SJCRH30 (cell line): ENCODE measurements around the gene ZNF518A. TPM values are rescaled to one million over a fixed set of nuclear protein-coding genes. Genes with fewer than 3 reads are reported as not detected.
"Not testable (repeated sequence)": the region's sequence is repeated elsewhere in the genome, so short reads cannot be mapped to it uniquely, and the experiment has no call there.

ENCODE experiments used
- DNase-seq, 2 experiments: peaks; one replicate each; pipeline ENCODE4 v3.0.0-alpha.2; 2015 to 2020
- H3K27ac ChIP-seq: fragments of 250-450 bp; sonication (Bioruptor Pico); 2 replicates; pipeline ENCODE4 v1.5.1; 2020; ENCODE audit warnings: mild to moderate bottlenecking, moderate library complexity
- H3K27me3 ChIP-seq: fragments of 250-450 bp; sonication (Bioruptor Pico); 2 replicates; pipeline ENCODE4 v1.5.1; 2020; ENCODE audit warnings: mild to moderate bottlenecking, moderate library complexity
- H3K36me3 ChIP-seq: fragments of 250-450 bp; sonication (Bioruptor Pico); 2 replicates; pipeline ENCODE4 v1.5.1; 2020; ENCODE audit warnings: mild to moderate bottlenecking, moderate library complexity
- H3K4me1 ChIP-seq: fragments of 250-450 bp; sonication (Bioruptor Pico); 2 replicates; pipeline ENCODE4 v1.5.1; 2020; ENCODE audit warnings: mild to moderate bottlenecking, moderate library complexity
- H3K4me3 ChIP-seq: fragments of 250-450 bp; sonication (Bioruptor Pico); 2 replicates; pipeline ENCODE4 v1.5.1; 2020; ENCODE audit warnings: mild to moderate bottlenecking, moderate library complexity
- H3K9me3 ChIP-seq: fragments of 250-450 bp; sonication (Bioruptor Pico); replicated peaks from 2 replicates; pipeline ENCODE4 v1.5.1; 2020; ENCODE audit warnings: mild to moderate bottlenecking, moderate library complexity
- total RNA-seq: library from RNA; depleted of rRNA; stranded (reverse); fragments of >200 nt; shearing (Covaris generic); gene quantifications from 2 replicates; pipeline ENCODE4 v1.2.3, GENCODE V29; 2014; rRNA removed

The ZNF518A gene
- total RNA-seq, 1 experiment from 2014 or later, result 24.9 TPM

GRCh38 chr10:96170230-96170629 is 40.1 kb downstream of the ZNF518A start:
- H3K27ac ChIP-seq, result no peak overlapping the region
- H3K9me3 ChIP-seq, result no peaks in the 10 kb centered on the region
- H3K4me1 ChIP-seq, result no peaks in the 10 kb centered on the region
- no peaks in the 10 kb centered on the region for H3K36me3 ChIP-seq
- H3K27me3 ChIP-seq, result no peaks in the 10 kb centered on the region
- no peak for DNase-seq
- H3K4me3 ChIP-seq, result no peak overlapping the region

- H3K27ac ChIP-seq, result no peak overlapping the region
- no peaks in the 10 kb centered on the region for H3K9me3 ChIP-seq
- no peak overlapping the region for H3K4me3 ChIP-seq
- DNase-seq, result no peak
- no peaks in the 10 kb centered on the region for H3K4me1 ChIP-seq
- H3K27me3 ChIP-seq, result no peaks in the 10 kb centered on the region
- H3K36me3 ChIP-seq, result no peaks in the 10 kb centered on the region
Observed at GRCh38 chr10:96172666-96173065, 42.6 kb downstream of the ZNF518A start.

GRCh38 chr10:96176985-96177384 is 46.9 kb downstream of the ZNF518A start:
- no peaks in the 10 kb centered on the region for H3K36me3 ChIP-seq
- H3K9me3 ChIP-seq, result no peaks in the 10 kb centered on the region
- DNase-seq, result no peak
- no peaks in the 10 kb centered on the region for H3K4me1 ChIP-seq
- no peak overlapping the region for H3K27ac ChIP-seq
- H3K4me3 ChIP-seq, result no peak overlapping the region
- no peaks in the 10 kb centered on the region for H3K27me3 ChIP-seq

- no peaks in the 10 kb centered on the region for H3K36me3 ChIP-seq
- no peaks in the 10 kb centered on the region for H3K4me1 ChIP-seq
- H3K27ac ChIP-seq, result no peak overlapping the region
- no peak for DNase-seq
- H3K27me3 ChIP-seq, result no peaks in the 10 kb centered on the region
- no peaks in the 10 kb centered on the region for H3K9me3 ChIP-seq
- no peak overlapping the region for H3K4me3 ChIP-seq
Observed at GRCh38 chr10:96188421-96188820, 58.3 kb downstream of the ZNF518A start.

GRCh38 chr10:96188916-96189315 is 58.8 kb downstream of the ZNF518A start:
- Histone ChIP-seq H3K27me3 (no peaks in the 10 kb centered on the region), H3K4me1 (no peaks in the 10 kb centered on the region), H3K36me3 (no peaks in the 10 kb centered on the region), H3K27ac (no peak overlapping the region), H3K4me3 (no peak overlapping the region), H3K9me3 (no peaks in the 10 kb centered on the region)
- DNase-seq, result no peak

GRCh38 chr10:96189505-96189904 is 59.4 kb downstream of the ZNF518A start:
- H3K9me3 ChIP-seq, DNase-seq, H3K27me3 ChIP-seq, H3K36me3 ChIP-seq, H3K27ac ChIP-seq, H3K4me3 ChIP-seq, H3K4me1 ChIP-seq: not testable (repeated sequence)

GRCh38 chr10:96201525-96201924 is 71.4 kb downstream of the ZNF518A start:
- no peaks in the 10 kb centered on the region for H3K27me3 ChIP-seq
- no peak for DNase-seq
- H3K9me3 ChIP-seq, result no peaks in the 10 kb centered on the region
- H3K4me1 ChIP-seq, result no peaks in the 10 kb centered on the region
- H3K27ac ChIP-seq, result no peak overlapping the region
- H3K36me3 ChIP-seq, result no peaks in the 10 kb centered on the region
- H3K4me3 ChIP-seq, result no peak overlapping the region

- H3K4me3 ChIP-seq, result no peak overlapping the region
- no peaks in the 10 kb centered on the region for H3K36me3 ChIP-seq
- H3K27me3 ChIP-seq, result no peaks in the 10 kb centered on the region
- no peak overlapping the region for H3K27ac ChIP-seq
- H3K4me1 ChIP-seq, result no peaks in the 10 kb centered on the region
- no peaks in the 10 kb centered on the region for H3K9me3 ChIP-seq
- DNase-seq, result no peak
Observed at GRCh38 chr10:96205580-96205979, 75.5 kb downstream of the ZNF518A start.

GRCh38 chr10:96208271-96208670 is 78.2 kb downstream of the ZNF518A start:
- Histone ChIP-seq H3K36me3 (no peaks in the 10 kb centered on the region), H3K4me1 (no peaks in the 10 kb centered on the region), H3K9me3 (no peaks in the 10 kb centered on the region), H3K27ac (no peak overlapping the region), H3K27me3 (no peaks in the 10 kb centered on the region), H3K4me3 (no peak overlapping the region)
- no peak for DNase-seq

- Histone ChIP-seq H3K27ac (no peak overlapping the region), H3K9me3 (no peaks in the 10 kb centered on the region), H3K27me3 (no peaks in the 10 kb centered on the region), H3K4me1 (no peaks in the 10 kb centered on the region), H3K4me3 (no peak overlapping the region), H3K36me3 (no peaks in the 10 kb centered on the region)
- DNase-seq, result no peak
Observed at GRCh38 chr10:96208946-96209345, 78.8 kb downstream of the ZNF518A start.

- Histone ChIP-seq H3K27me3 (no peaks in the 10 kb centered on the region), H3K4me3 (no peak overlapping the region), H3K36me3 (no peaks in the 10 kb centered on the region), H3K9me3 (no peaks in the 10 kb centered on the region), H3K4me1 (no peaks in the 10 kb centered on the region), H3K27ac (no peak overlapping the region)
- DNase-seq, result no peak
Observed at GRCh38 chr10:96211764-96212163, 81.7 kb downstream of the ZNF518A start.

GRCh38 chr10:96212911-96213310 is 82.8 kb downstream of the ZNF518A start:
- Histone ChIP-seq H3K36me3 (no peaks in the 10 kb centered on the region), H3K27ac (no peak overlapping the region), H3K4me3 (no peak overlapping the region), H3K27me3 (no peaks in the 10 kb centered on the region), H3K4me1 (no peaks in the 10 kb centered on the region), H3K9me3 (no peaks in the 10 kb centered on the region)
- DNase-seq, result no peak

Other genes starting within 250 kb of the ZNF518A start
- 0.05 TPM in 1 of 2 replicates, not detected in the other for gene CC2D2B, start 222.3 kb upstream of the ZNF518A start, total RNA-seq
- gene CCNJ, start 86.7 kb upstream of the ZNF518A start, total RNA-seq, result 11.2 and 11.9 TPM in 2 replicates
- not detected in 2 replicates for gene BLNK, start 141.3 kb downstream of the ZNF518A start, total RNA-seq
- not detected in 2 replicates for gene DNTT, start 174.1 kb downstream of the ZNF518A start, total RNA-seq
- gene OPALIN, start 228.7 kb downstream of the ZNF518A start, total RNA-seq, result not detected in 2 replicates